ENCODE measurements around the gene DNAH14.

DNA sequence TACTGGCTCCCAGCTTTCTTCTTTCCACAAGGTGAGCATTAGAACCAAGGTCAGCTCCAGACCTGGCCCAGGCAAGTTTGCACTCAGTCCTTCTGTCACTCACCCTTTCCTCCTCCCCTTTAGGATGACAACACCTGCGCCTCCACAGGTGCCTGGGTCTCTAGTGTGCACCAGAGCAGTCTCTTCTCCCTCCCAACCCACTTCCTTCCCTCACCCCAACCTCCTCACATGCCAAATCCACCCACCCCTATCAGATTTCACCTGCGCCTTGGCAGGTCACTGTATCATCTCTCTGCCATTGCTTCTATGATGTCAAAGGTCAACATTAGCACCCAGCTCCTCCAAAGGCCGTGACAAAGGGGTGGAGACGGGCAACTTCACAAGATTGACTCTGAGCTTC, 460.4 kb downstream of the DNAH14 start:
- TF ChIP-seq, protein P1, sequence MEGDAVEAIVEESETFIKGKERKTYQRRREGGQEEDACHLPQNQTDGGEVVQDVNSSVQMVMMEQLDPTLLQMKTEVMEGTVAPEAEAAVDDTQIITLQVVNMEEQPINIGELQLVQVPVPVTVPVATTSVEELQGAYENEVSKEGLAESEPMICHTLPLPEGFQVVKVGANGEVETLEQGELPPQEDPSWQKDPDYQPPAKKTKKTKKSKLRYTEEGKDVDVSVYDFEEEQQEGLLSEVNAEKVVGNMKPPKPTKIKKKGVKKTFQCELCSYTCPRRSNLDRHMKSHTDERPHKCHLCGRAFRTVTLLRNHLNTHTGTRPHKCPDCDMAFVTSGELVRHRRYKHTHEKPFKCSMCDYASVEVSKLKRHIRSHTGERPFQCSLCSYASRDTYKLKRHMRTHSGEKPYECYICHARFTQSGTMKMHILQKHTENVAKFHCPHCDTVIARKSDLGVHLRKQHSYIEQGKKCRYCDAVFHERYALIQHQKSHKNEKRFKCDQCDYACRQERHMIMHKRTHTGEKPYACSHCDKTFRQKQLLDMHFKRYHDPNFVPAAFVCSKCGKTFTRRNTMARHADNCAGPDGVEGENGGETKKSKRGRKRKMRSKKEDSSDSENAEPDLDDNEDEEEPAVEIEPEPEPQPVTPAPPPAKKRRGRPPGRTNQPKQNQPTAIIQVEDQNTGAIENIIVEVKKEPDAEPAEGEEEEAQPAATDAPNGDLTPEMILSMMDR (IDR thresholded peaks at IDR 0.05; ENCODE audit: poor library complexity) = no peak
- TF ChIP-seq EZH2 (IDR thresholded peaks at IDR 0.05; ENCODE audit: borderline replicate concordance) (no peak), EZH2phosphoT487 (IDR thresholded peaks at IDR 0.05; ENCODE audit: low read depth, severe bottlenecking, unreplicated experiment) (no peak)
